Endothelial cell of umbilical vein (primary cell): ENCODE measurements around the gene TXLNA. TPM values are rescaled to one million over a fixed set of nuclear protein-coding genes. Genes with fewer than 3 reads are reported as not detected.

ENCODE experiments used
- BruUV-seq: library from RNA; stranded (reverse); fragments of 400-500 nt; replicated peaks from 2 replicates; lab custom pipeline; 2021; lab: Mats Ljungman, UMichigan
- CTCF ChIA-PET: fragments of 300-600, 350-600 bp; sonication (Branson Sonifier 250); formaldehyde crosslinking; loops from one replicate; lab custom pipeline; 2021; ENCODE audit warnings: antibody characterized with exemption, inconsistent platforms; lab: Charles Lee
- POLR2A ChIA-PET: fragments of 300-600, 350-600 bp; sonication (Branson Sonifier 250); formaldehyde crosslinking; loops from one replicate; lab custom pipeline; 2021; ENCODE audit warnings: antibody characterized with exemption, inconsistent platforms; lab: Charles Lee
- DNase-seq: peaks from one replicate; pipeline ENCODE4 v3.0.0-alpha.2; 2011; ENCODE audit warnings: low read depth, low spot score
- FAIRE-seq: peaks from 2 replicates; lab custom pipeline; 2011; peaks lifted over from hg19 to GRCh38; lab: Jason Lieb, UNC
- H2AFZ ChIP-seq: 2 replicates; pipeline ENCODE4 v1.6.0; 2012; ENCODE audit warnings: low read depth, low read length, control low read depth, inconsistent platforms
- H3K27ac ChIP-seq: 2 replicates; pipeline ENCODE4 v1.5.1; 2011; ENCODE audit warnings: low read depth, mild to moderate bottlenecking, control low read depth, low read length, moderate library complexity; ENCODE audit not compliant: insufficient read depth
- H3K27me3 ChIP-seq, 2 experiments: 2 replicates each; pipeline versions ENCODE4 v1.6.0 to v1.6.1; 2011; ENCODE audit warnings: low read length in 2 of 2, mixed read lengths in 1 of 2; ENCODE audit not compliant: control insufficient read depth in 2 of 2, insufficient read depth in 2 of 2
- H3K36me3 ChIP-seq, 2 experiments: 2 replicates in 1 of 2; 3 replicates in 1 of 2; pipeline ENCODE4 v1.5.1; 2011; ENCODE audit warnings: low read length in 2 of 2, mild to moderate bottlenecking in 1 of 2, moderate library complexity in 1 of 2; ENCODE audit not compliant: control insufficient read depth in 2 of 2, insufficient read depth in 2 of 2; ENCODE audit errors: extremely low read depth in 1 of 2
- H3K4me1 ChIP-seq: 3 replicates; pipeline ENCODE4 v1.5.1; 2011; ENCODE audit warnings: mild to moderate bottlenecking, low read length; ENCODE audit not compliant: control insufficient read depth, insufficient read depth; ENCODE audit errors: extremely low read depth
- H3K4me2 ChIP-seq: 2 replicates; pipeline ENCODE4 v1.6.1; 2011; ENCODE audit warnings: low read length, control low read depth, mixed read lengths; ENCODE audit not compliant: insufficient read depth
- H3K4me3 ChIP-seq, 3 experiments: fragments of 200-600 bp in 1 of 3; sonication (generic), shearing (Covaris generic) in 1 of 3; replicated peaks in 1 of 3; 2 replicates each; pipeline ENCODE4 v1.5.1; 2011 to 2016; ENCODE audit warnings: control low read depth in 3 of 3, low read length in 3 of 3, mild to moderate bottlenecking in 2 of 3, inconsistent platforms in 1 of 3, low read depth in 1 of 3, moderate library complexity in 1 of 3; ENCODE audit not compliant: insufficient read depth in 1 of 3
- H3K79me2 ChIP-seq: 2 replicates; pipeline ENCODE4 v1.6.0; 2012; ENCODE audit warnings: low read length, inconsistent platforms; ENCODE audit not compliant: control insufficient read depth, insufficient read depth
- H3K9ac ChIP-seq: replicated peaks from 2 replicates; pipeline ENCODE3; 2011; ENCODE audit warnings: low read length, control low read depth; ENCODE audit not compliant: insufficient read depth; ENCODE audit errors: extremely low read depth
- H3K9me1 ChIP-seq: replicated peaks from 3 replicates; pipeline ENCODE4 v1.6.0; 2011; ENCODE audit warnings: mild to moderate bottlenecking, low read length; ENCODE audit not compliant: control insufficient read depth, insufficient read depth; ENCODE audit errors: extremely low read depth
- H3K9me3 ChIP-seq: replicated peaks from 2 replicates; pipeline ENCODE4 v1.5.1; 2012; ENCODE audit warnings: low read length, inconsistent platforms; ENCODE audit not compliant: control insufficient read depth, insufficient read depth
- H4K20me1 ChIP-seq: replicated peaks from 2 replicates; pipeline ENCODE3; 2011; ENCODE audit warnings: mild to moderate bottlenecking, low read length; ENCODE audit not compliant: control insufficient read depth, insufficient read depth; ENCODE audit errors: extremely low read depth
- FOS ChIP-seq: IDR thresholded peaks from 2 replicates; pipeline ENCODE4 v1.6.1; 2011; ENCODE audit warnings: mild to moderate bottlenecking, low read length, moderate library complexity, borderline replicate concordance; ENCODE audit not compliant: insufficient read depth
- GATA2 ChIP-seq: IDR thresholded peaks from 2 replicates; pipeline ENCODE4 v1.7.0; 2011; ENCODE audit warnings: low read depth, mild to moderate bottlenecking, moderate library complexity, mixed read lengths, low read length; ENCODE audit not compliant: insufficient read length, insufficient read depth
- MYC ChIP-seq: IDR thresholded peaks from one replicate; pipeline ENCODE4 v1.6.1; 2011; ENCODE audit warnings: mild to moderate bottlenecking, low read depth, low read length
- POLR2AphosphoS5 ChIP-seq: IDR thresholded peaks from 2 replicates; pipeline ENCODE4 v1.6.1; 2012; ENCODE audit warnings: low read depth, mild to moderate bottlenecking, control low read depth, low read length, moderate library complexity; ENCODE audit not compliant: insufficient read depth
- dilution Hi-C: fragments of 300-500 bp; cut with MboI; formaldehyde crosslinking; loops from one replicate; pipeline ENCODE4 v1.15.0; 2019; ENCODE audit warnings: low sequenced_read_pairs; ENCODE audit not compliant: extremely low pct_ligation_motif_present
- intact Hi-C: fragments of 100-400 bp; cut with micrococcal nuclease; formaldehyde crosslinking; loops from one replicate; pipeline ENCODE4 v1.10.0; 2022
- polyA plus RNA-seq, 4 experiments: library from polyadenylated mRNA; depleted of rRNA in 3 of 4; stranded (reverse) in 3 of 4; unstranded in 1 of 4; fragments of >200 nt; gene quantifications; 2 replicates each; pipeline versions ENCODE4 v1.2.1 to v1.2.3, GENCODE V29; 2011 to 2012; ENCODE audit warnings: missing spikeins in 1 of 4
- total RNA-seq: library from RNA; stranded (reverse); gene quantifications from 2 replicates; pipeline ENCODE4 v1.2.3, GENCODE V29; 2021
- TF ChIP-seq, protein P1 (sequence below): IDR thresholded peaks from 2 replicates; pipeline ENCODE4 v1.6.1; 2011; ENCODE audit not compliant: insufficient read depth, insufficient read length

Gene TXLNA
- total and polyA plus RNA-seq, 2 donors (not counting 3 experiments of a cell fraction or from before 2014, with no cell fraction given): 41.8 to 69.4 TPM

DNA sequence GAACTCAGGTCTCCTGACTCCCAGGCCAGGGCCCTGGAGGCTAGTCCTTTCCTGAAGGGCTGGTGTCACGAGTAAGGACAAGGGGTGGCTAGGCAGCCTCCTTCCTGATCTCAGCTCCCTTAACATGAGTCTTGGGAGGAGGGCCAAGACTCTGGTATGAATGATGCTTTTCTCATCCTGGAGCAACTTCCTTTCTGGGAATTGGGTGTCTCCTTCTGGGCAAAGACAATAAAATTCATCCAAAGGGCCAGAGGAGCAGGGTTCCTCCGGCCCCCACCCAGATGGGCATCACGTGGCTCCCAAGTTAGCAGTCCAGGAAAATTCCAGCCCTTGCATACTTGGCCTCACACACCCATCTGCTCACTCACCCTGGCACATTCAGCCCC, 67.4 kb downstream of the TXLNA start, which contains the start of gene FAM167B:
TSS of gene FAM167B (plus strand) at position 335 of the 386 bp plus-strand sequence. CDS start 200 bp downstream, outside the sequence.
- Histone ChIP-seq H2AFZ (peak within 1 kb of the TSS; percentile 45), H3K79me2 (no peaks in the 10 kb centered on the region), H3K9ac (no peak within 1 kb of the TSS), H3K9me3 (no peaks in the 10 kb centered on the region), H3K4me1 (peaks cover 51% of the 10 kb centered on the region), H3K36me3 (no peaks in the 10 kb centered on the region), H4K20me1 (no peaks in the 10 kb centered on the region), H3K9me1 (no peaks in the 10 kb centered on the region), H3K27me3 (no peaks in the 10 kb centered on the region), H3K27ac (peak within 1 kb of the TSS; percentile 60), H3K4me3 (no peak within 1 kb of the TSS), H3K4me2 (peak within 1 kb of the TSS; percentile 5)
- TF ChIP-seq MYC: no peak
- TF ChIP-seq GATA2: no peak
- TF ChIP-seq, protein P1, sequence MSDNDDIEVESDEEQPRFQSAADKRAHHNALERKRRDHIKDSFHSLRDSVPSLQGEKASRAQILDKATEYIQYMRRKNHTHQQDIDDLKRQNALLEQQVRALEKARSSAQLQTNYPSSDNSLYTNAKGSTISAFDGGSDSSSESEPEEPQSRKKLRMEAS: peak; percentile 12
- TF ChIP-seq FOS: no peak
- no peak for TF ChIP-seq POLR2AphosphoS5
- ChIA-PET CTCF (interaction anchor here (0.9 to 6.3 kb wide), 6 partner anchors 9 to 89 kb away, joined by 3 to 73 read pairs (median 36); partner anchors contain the start of gene MARCKSL1), POLR2A (interaction anchor here (2.9 kb wide), 1 partner anchor 89 kb away, joined by 16 read pairs; the partner anchor contains the start of gene MARCKSL1)
- BruUV-seq: no TSS peak
- dilution Hi-C loops: no loop called here
- DNase-seq (peak; percentile 37), FAIRE-seq (peak; percentile 66)
- intact Hi-C loops: no loop called here

DNA sequence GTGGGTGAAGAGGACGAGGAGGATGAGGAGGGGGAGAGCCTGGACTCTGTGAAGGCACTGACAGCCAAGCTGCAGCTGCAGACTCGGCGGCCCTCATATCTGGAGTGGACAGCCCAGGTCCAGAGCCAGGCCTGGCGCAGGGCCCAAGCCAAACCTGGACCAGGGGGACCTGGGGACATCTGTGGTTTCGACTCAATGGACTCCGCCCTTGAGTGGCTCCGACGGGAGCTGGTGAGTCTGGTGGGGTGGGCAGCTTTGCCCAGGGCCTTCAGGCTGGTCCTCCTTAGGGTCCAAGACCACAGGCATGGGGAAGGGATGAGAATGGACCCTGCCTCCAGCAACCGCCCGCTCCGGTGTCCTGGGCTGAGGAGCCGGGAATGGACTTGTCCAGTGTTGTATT, 68.0 kb downstream of the TXLNA start:
- no TSS peak for BruUV-seq
- POLR2A ChIA-PET: interaction anchor here (2.9 kb wide), 1 partner anchor 88 kb away, joined by 16 read pairs; the partner anchor contains the start of gene MARCKSL1
- Histone ChIP-seq H3K27me3 (no peaks in the 10 kb centered on the region), H2AFZ (peak overlapping the region; percentile 45), H3K4me3 (no peak overlapping the region), H3K9me3 (no peaks in the 10 kb centered on the region), H3K9ac (no peak overlapping the region), H3K9me1 (no peaks in the 10 kb centered on the region), H3K4me2 (no peak overlapping the region), H3K27ac (peak overlapping the region; percentile 60), H3K4me1 (peaks cover 50% of the 10 kb centered on the region), H3K36me3 (no peaks in the 10 kb centered on the region), H4K20me1 (no peaks in the 10 kb centered on the region), H3K79me2 (no peaks in the 10 kb centered on the region)
- TF ChIP-seq, protein P1: no peak
- dilution Hi-C loops: no loop called here
- CTCF ChIA-PET: interaction anchor here (1.2 to 6.3 kb wide), 9 partner anchors 10 to 89 kb away, joined by 3 to 73 read pairs (median 24); partner anchors contain the start of genes HDAC1 and MARCKSL1
- DNase-seq (no peak), FAIRE-seq (no peak)
- intact Hi-C loops: no loop called here

Other genes with a start within 250 kb of the TXLNA start
- gene PTP4A2, start 241.3 kb upstream of the TXLNA start, total RNA-seq: 172 and 184 TPM in 2 replicates
- gene PTP4A2, start 241.3 kb upstream of the TXLNA start, polyA plus RNA-seq: 44.4 and 74.1 TPM in 2 replicates
- gene KHDRBS1, start 165.8 kb upstream of the TXLNA start, total RNA-seq: 185 and 194 TPM in 2 replicates
- 26.3 and 43.4 TPM in 2 replicates for gene KHDRBS1, start 165.8 kb upstream of the TXLNA start, polyA plus RNA-seq
- gene TMEM39B, start 106.7 kb upstream of the TXLNA start, total RNA-seq: 43.7 and 47.3 TPM in 2 replicates
- 64.3 and 78.1 TPM in 2 replicates for gene TMEM39B, start 106.7 kb upstream of the TXLNA start, polyA plus RNA-seq
- gene KPNA6, start 71.6 kb upstream of the TXLNA start, total RNA-seq: 83.4 and 85.6 TPM in 2 replicates
- 18.1 and 22.1 TPM in 2 replicates for gene KPNA6, start 71.6 kb upstream of the TXLNA start, polyA plus RNA-seq
- gene CCDC28B, start 20.9 kb downstream of the TXLNA start, total RNA-seq: 12.0 and 15.3 TPM in 2 replicates
- gene CCDC28B, start 20.9 kb downstream of the TXLNA start, polyA plus RNA-seq: 14.8 and 19.1 TPM in 2 replicates
- gene IQCC, start 26.0 kb downstream of the TXLNA start, total RNA-seq: 1.8 and 2.2 TPM in 2 replicates
- 1.1 and 1.3 TPM in 2 replicates for gene IQCC, start 26.0 kb downstream of the TXLNA start, polyA plus RNA-seq
- not detected in 2 replicates for gene DCDC2B, start 29.4 kb downstream of the TXLNA start, total RNA-seq
- not detected in 2 replicates for gene DCDC2B, start 29.4 kb downstream of the TXLNA start, polyA plus RNA-seq
- 15.7 and 20.7 TPM in 2 replicates for gene TMEM234, start 42.7 kb downstream of the TXLNA start, total RNA-seq
- gene TMEM234, start 42.7 kb downstream of the TXLNA start, polyA plus RNA-seq: 21.3 and 23.2 TPM in 2 replicates
- 186 and 203 TPM in 2 replicates for gene EIF3I, start 42.7 kb downstream of the TXLNA start, total RNA-seq
- 301 and 331 TPM in 2 replicates for gene EIF3I, start 42.7 kb downstream of the TXLNA start, polyA plus RNA-seq
- gene FAM167B, start 67.5 kb downstream of the TXLNA start, total RNA-seq: 2.0 and 5.6 TPM in 2 replicates
- 2.1 and 2.3 TPM in 2 replicates for gene FAM167B, start 67.5 kb downstream of the TXLNA start, polyA plus RNA-seq
- not detected in 2 replicates for gene LCK, start 71.6 kb downstream of the TXLNA start, total RNA-seq
- 0.06 and 0.08 TPM in 2 replicates for gene LCK, start 71.6 kb downstream of the TXLNA start, polyA plus RNA-seq
- gene HDAC1, start 112.4 kb downstream of the TXLNA start, total RNA-seq: 111 and 138 TPM in 2 replicates
- gene HDAC1, start 112.4 kb downstream of the TXLNA start, polyA plus RNA-seq: 109 and 141 TPM in 2 replicates
- gene MARCKSL1, start 156.6 kb downstream of the TXLNA start, total RNA-seq: 249 and 265 TPM in 2 replicates
- gene MARCKSL1, start 156.6 kb downstream of the TXLNA start, polyA plus RNA-seq: 311 and 318 TPM in 2 replicates
- 8.6 and 11.6 TPM in 2 replicates for gene FAM229A, start 182.8 kb downstream of the TXLNA start, total RNA-seq
- gene FAM229A, start 182.8 kb downstream of the TXLNA start, polyA plus RNA-seq: 8.9 and 9.9 TPM in 2 replicates
- gene TSSK3, start 182.9 kb downstream of the TXLNA start, total RNA-seq: 0.42 and 1.1 TPM in 2 replicates
- 0.48 and 0.65 TPM in 2 replicates for gene TSSK3, start 182.9 kb downstream of the TXLNA start, polyA plus RNA-seq
- gene BSDC1, start 214.8 kb downstream of the TXLNA start, total RNA-seq: 64.6 and 64.8 TPM in 2 replicates
- 40.7 and 44.3 TPM in 2 replicates for gene BSDC1, start 214.8 kb downstream of the TXLNA start, polyA plus RNA-seq